ENCODE measurements around the gene IL9R. TPM values are rescaled to one million over a fixed set of nuclear protein-coding genes. Genes with fewer than 3 reads are reported as not detected.
"Not testable (repeated sequence)": the region's sequence is repeated elsewhere in the genome, so short reads cannot be mapped to it uniquely, and the experiment has no call there.

The IL9R gene
- total and polyA plus RNA-seq, 12 donors = 0.07 to 0.43 (median 0.32) TPM; not detected in 9

GRCh38 chrX:155998761-155999510, 1.4 kb downstream of the IL9R start:
- H3K4me1 ChIP-seq (replicated peaks in 1 of 2) = no peaks in the 10 kb centered on the region
- H3K27me3 ChIP-seq = no peaks in the 10 kb centered on the region
- H3K4me3 ChIP-seq = no peak overlapping the region
- H3K36me3 ChIP-seq (replicated peaks in 1 of 2) = no peaks in the 10 kb centered on the region
- TF ChIP-seq, protein P1, sequence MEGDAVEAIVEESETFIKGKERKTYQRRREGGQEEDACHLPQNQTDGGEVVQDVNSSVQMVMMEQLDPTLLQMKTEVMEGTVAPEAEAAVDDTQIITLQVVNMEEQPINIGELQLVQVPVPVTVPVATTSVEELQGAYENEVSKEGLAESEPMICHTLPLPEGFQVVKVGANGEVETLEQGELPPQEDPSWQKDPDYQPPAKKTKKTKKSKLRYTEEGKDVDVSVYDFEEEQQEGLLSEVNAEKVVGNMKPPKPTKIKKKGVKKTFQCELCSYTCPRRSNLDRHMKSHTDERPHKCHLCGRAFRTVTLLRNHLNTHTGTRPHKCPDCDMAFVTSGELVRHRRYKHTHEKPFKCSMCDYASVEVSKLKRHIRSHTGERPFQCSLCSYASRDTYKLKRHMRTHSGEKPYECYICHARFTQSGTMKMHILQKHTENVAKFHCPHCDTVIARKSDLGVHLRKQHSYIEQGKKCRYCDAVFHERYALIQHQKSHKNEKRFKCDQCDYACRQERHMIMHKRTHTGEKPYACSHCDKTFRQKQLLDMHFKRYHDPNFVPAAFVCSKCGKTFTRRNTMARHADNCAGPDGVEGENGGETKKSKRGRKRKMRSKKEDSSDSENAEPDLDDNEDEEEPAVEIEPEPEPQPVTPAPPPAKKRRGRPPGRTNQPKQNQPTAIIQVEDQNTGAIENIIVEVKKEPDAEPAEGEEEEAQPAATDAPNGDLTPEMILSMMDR (IDR thresholded peaks at IDR 0.05) = no peak
- H3K27ac ChIP-seq = no peak overlapping the region
- WGBS, 4 donors = 70 to 86% (median 74%) methylated on average over 5 to 9 of the region's 9 CpGs
- DNase-seq = no peak
- intact Hi-C loops (cut with DNase I) = no loop called here
- no peaks in the 10 kb centered on the region for H3K9me3 ChIP-seq (replicated peaks in 1 of 3)

DNA sequence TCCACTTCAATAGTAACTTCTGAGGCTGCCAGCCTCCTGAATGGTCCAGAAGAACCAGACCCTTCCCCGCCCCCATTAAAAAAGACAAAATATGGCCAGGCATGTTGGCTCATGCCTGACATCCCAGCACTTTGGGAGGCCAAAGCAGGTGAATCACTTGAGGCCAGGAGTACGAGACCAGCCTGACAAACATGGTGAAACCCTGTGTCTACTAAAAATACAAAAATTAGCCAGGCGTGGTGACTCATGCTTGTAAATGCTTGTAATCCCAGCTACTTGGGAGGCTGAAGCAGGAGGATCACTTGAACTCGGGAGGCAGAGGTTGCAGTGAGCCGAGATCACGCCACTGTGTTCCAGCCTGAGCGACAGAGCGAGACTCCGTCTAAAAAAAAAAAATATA, 2.3 kb downstream of the IL9R start:
- H3K4me1 ChIP-seq (replicated peaks in 1 of 2); H3K9me3 ChIP-seq (replicated peaks in 1 of 3); DNase-seq; intact Hi-C loops (cut with DNase I); H3K4me3 ChIP-seq; H3K27me3 ChIP-seq; H3K27ac ChIP-seq; H3K36me3 ChIP-seq (replicated peaks in 1 of 2): not testable (repeated sequence)
- WGBS, 4 donors = 81 to 91% (median 82%) methylated on average over 9 of the region's 9 CpGs

GRCh38 chrX:156000361-156000926, 2.9 kb downstream of the IL9R start:
- no peaks in the 10 kb centered on the region for H3K36me3 ChIP-seq (replicated peaks in 1 of 2)
- H3K27ac ChIP-seq = no peak overlapping the region
- WGBS, 4 donors = 79 to 89% (median 83%) methylated on average over 1 to 5 of the region's 5 CpGs
- H3K4me1 ChIP-seq (replicated peaks in 1 of 2) = no peaks in the 10 kb centered on the region
- H3K27me3 ChIP-seq = no peaks in the 10 kb centered on the region
- intact Hi-C loops (cut with DNase I) = no loop called here
- H3K4me3 ChIP-seq = no peak overlapping the region
- DNase-seq = no peak
- TF ChIP-seq, protein P1 (IDR thresholded peaks at IDR 0.05) = no peak
- TF ChIP-seq POLR2A (IDR thresholded peaks at IDR 0.05) = no peak
- H3K9me3 ChIP-seq (replicated peaks in 1 of 3) = no peaks in the 10 kb centered on the region

GRCh38 chrX:156001001-156001666, 3.6 kb downstream of the IL9R start:
- no peaks in the 10 kb centered on the region for H3K27me3 ChIP-seq
- TF ChIP-seq, protein P1 (IDR thresholded peaks at IDR 0.05) = no peak
- TF ChIP-seq POLR2A (IDR thresholded peaks at IDR 0.05) = no peak

More at GRCh38 chrX:156001001-156001666, 3.6 kb downstream of the IL9R start:
- Histone ChIP-seq H3K4me3 (no peak overlapping the region), H3K4me1 (replicated peaks in 1 of 2) (no peaks in the 10 kb centered on the region), H3K36me3 (replicated peaks in 1 of 2) (no peaks in the 10 kb centered on the region), H3K27ac (no peak overlapping the region), H3K9me3 (replicated peaks in 1 of 3) (no peaks in the 10 kb centered on the region)
- WGBS, 4 donors = 70 to 75% (median 72%) methylated on average over 10 to 12 of the region's 12 CpGs
- DNase-seq = no peak
- intact Hi-C loops (cut with DNase I) = no loop called here

Measured in adrenal gland (tissue), 12 donors.